Coronary artery (tissue), 2 donors: Measurements from ENCODE around the gene USP31.

Experiments used
- DNase-seq: peaks from one replicate; pipeline ENCODE4 v3.0.0-alpha.2; 2017; ENCODE audit warnings: low spot score
- H3K27ac ChIP-seq, 2 donors: fragments of 200-600 bp; sonication (generic); one replicate each; pipeline ENCODE4 v1.5.1; 2016 to 2019
- H3K4me3 ChIP-seq: fragments of 200-600 bp; sonication (generic); 2 replicates; pipeline ENCODE4 v1.5.1; 2016; ENCODE audit warnings: mild to moderate bottlenecking, moderate library complexity
- TF ChIP-seq, protein P1 (sequence below): fragments of 200-600 bp; sonication (generic); IDR thresholded peaks from one replicate; pipeline ENCODE4 v1.5.1; 2019; ENCODE audit warnings: antibody characterized with exemption

The USP31 gene

DNA sequence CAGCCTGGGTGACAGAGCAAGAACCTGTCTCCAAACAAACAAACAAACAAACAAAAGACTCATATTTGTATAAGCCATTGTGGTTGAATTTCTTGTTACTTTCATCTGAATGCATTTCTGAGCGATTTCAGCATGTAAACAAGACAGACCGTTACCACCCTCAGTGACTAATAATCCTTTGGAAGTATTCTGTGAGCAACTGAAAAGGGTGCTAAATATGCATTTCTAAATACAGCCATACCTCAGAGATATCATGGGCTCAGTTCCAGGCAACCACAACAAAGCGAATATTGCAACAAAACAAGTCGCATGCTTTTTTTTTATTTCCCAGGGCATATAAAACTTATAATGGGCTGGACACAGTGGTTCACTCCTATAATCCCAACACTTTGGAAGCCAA lies 109.0 kb downstream of the USP31 start:
- no peak overlapping the region for H3K4me3 ChIP-seq
- TF ChIP-seq, protein P1, sequence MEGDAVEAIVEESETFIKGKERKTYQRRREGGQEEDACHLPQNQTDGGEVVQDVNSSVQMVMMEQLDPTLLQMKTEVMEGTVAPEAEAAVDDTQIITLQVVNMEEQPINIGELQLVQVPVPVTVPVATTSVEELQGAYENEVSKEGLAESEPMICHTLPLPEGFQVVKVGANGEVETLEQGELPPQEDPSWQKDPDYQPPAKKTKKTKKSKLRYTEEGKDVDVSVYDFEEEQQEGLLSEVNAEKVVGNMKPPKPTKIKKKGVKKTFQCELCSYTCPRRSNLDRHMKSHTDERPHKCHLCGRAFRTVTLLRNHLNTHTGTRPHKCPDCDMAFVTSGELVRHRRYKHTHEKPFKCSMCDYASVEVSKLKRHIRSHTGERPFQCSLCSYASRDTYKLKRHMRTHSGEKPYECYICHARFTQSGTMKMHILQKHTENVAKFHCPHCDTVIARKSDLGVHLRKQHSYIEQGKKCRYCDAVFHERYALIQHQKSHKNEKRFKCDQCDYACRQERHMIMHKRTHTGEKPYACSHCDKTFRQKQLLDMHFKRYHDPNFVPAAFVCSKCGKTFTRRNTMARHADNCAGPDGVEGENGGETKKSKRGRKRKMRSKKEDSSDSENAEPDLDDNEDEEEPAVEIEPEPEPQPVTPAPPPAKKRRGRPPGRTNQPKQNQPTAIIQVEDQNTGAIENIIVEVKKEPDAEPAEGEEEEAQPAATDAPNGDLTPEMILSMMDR: no peak
- H3K27ac ChIP-seq: no peak overlapping the region
- no peak for DNase-seq

DNA sequence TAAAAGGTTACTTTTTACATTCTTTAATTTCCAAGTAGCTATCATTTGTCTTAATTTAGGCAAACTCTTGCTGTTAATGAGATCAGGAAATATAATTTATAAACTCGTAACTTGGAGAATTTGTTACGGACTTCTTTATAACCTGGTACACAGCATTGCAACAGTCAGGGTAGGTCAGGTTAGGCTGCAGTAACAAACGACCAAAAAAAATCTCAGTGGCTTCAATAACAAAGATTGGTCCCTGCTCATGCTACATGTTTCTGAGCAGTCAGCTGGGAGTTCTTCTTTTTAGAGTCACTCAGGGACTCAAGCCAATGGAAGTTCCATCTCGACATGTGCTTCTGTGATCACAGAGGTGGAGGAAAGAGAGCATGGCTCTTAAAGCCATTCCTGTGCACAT lies 110.1 kb downstream of the USP31 start:
- no peak overlapping the region for H3K27ac ChIP-seq
- no peak overlapping the region for H3K4me3 ChIP-seq
- no peak for DNase-seq
- TF ChIP-seq, protein P1: no peak

- TF ChIP-seq, protein P1: no peak
- no peak for DNase-seq
- Histone ChIP-seq H3K4me3 (no peak overlapping the region), H3K27ac (no peak overlapping the region)
These were observed 114.0 kb downstream of the USP31 start for GRCh38 chr16:23035240-23035639.

DNA sequence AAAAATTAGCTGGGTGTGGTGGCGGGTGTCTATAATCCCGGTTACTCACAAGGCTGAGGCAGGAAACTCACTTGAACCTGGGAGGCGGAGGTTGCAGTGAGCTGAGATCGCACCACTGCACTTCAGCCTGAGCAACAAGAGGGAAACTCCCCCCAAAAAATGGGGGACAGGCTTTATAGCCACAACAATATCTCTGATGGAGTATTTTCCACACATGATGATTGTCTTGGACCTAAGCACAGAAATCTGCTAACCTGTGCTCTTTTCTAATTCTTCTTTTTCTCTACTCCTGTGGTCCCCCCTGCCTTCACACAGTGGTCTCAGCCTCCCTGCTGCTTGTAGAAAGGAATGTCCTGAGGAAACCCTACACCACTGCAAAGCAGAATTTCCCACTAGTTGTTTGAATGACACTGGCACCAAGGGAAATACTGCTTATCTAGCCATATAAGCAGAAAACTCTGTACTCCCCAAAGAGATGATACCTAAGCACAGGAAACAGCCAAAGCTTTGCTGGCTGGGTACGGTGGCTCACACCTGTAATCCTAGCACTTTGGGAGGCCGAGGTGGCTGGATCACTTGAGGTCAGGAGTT lies 117.6 kb downstream of the USP31 start:
- TF ChIP-seq, protein P1: no peak
- Histone ChIP-seq H3K4me3 (no peak overlapping the region), H3K27ac (no peak overlapping the region)
- DNase-seq: no peak

- DNase-seq: no peak
- no peak overlapping the region for H3K27ac ChIP-seq
- H3K4me3 ChIP-seq: no peak overlapping the region
- TF ChIP-seq, protein P1: no peak
These were observed 119.4 kb downstream of the USP31 start for GRCh38 chr16:23029733-23030420.

- TF ChIP-seq, protein P1: no peak
- no peak overlapping the region for H3K4me3 ChIP-seq
- no peak for DNase-seq
- no peak overlapping the region for H3K27ac ChIP-seq
These were observed 121.9 kb downstream of the USP31 start for GRCh38 chr16:23027386-23027785.

GRCh38 chr16:23026784-23027362 lies 122.4 kb downstream of the USP31 start:
- TF ChIP-seq, protein P1: no peak
- DNase-seq: no peak
- no peak overlapping the region for H3K27ac ChIP-seq
- H3K4me3 ChIP-seq: no peak overlapping the region
